GF-D8 (cell line): ENCODE results near the gene HIVEP1.

Source experiments
- DNase-seq: peaks from one replicate; lab custom pipeline; 2025; lab: John Stamatoyannopoulos, UW

Gene HIVEP1

DNA sequence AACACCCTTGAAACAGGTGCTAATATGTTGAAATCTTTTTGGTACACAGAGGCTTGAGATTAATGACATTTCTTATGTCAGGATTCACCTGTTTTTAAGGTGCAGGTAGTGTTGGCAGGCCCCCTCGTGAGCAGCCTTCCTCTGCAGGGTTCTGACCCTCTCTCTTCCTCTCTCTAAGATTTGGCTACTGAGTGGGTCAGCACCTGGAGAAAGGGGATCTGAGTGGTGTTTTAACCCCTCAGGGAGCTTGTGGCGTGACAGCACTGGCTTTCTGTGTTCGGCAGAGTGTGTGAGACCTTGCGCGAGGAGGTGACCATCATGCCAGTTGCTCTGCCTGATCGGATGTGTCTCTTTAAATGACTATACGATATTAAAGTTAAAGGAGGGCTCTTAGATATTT lies 37.1 kb downstream of the HIVEP1 start:
- no peak for DNase-seq

DNA sequence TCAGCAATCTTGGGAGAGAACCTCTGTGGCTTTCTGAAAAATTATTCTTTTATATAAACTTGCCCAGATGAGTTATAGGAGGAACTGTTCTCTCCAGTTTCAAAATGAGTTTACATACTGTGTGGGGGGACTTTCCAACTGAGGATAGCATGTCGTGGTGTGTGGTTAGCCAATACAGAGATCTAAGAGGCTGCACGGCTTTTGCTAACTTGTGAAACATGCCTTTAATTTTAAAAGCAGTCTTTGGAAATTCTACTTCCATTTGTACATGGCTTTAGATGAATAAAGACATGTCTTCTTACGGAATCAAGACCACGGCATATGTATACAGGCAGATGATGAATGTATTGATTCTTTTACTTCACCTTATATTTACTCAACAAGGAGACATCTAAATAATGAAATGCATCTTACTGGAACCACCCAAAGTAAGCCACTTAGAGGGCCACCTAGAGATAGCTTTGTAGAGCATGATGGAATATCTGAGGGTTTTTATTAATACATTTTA lies 39.8 kb downstream of the HIVEP1 start:
- DNase-seq = peak; percentile 80

DNA sequence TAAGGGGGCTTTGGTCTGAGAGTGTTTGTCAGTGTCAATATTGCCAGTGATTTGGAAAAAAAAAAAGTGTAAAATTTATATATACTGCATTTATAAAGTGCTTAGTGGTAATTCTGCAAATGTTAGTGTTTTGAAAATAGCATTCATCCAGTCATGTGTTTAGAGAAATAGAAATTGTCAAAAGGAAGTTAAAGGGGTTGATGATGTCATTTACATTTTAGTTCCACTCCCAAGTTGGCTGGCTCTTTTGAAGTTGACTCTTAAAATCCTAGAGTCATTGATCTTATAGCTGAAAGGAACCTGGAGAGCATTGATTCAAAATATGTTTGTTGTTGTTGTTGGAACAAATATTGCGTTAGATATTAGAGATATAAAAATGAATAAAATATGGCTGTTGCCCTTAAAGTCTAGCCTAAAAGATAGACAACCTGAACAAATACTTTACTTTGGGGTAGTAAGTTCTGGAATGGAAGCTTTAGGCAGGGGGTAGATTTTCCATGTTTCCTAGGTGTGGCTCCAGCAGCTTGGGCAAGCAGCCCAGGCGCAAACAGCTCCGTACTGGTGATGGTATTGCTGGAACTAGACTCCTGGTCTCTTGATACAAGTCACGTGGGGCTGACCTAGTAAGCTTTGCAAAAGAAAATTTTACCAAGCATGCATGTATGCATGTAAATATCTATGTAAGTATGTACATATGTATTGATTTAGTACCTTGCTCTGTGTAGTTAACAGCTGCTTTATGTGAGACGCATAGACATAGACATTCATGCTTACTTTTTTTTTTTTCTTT lies 46.3 kb downstream of the HIVEP1 start:
- no peak for DNase-seq

DNA sequence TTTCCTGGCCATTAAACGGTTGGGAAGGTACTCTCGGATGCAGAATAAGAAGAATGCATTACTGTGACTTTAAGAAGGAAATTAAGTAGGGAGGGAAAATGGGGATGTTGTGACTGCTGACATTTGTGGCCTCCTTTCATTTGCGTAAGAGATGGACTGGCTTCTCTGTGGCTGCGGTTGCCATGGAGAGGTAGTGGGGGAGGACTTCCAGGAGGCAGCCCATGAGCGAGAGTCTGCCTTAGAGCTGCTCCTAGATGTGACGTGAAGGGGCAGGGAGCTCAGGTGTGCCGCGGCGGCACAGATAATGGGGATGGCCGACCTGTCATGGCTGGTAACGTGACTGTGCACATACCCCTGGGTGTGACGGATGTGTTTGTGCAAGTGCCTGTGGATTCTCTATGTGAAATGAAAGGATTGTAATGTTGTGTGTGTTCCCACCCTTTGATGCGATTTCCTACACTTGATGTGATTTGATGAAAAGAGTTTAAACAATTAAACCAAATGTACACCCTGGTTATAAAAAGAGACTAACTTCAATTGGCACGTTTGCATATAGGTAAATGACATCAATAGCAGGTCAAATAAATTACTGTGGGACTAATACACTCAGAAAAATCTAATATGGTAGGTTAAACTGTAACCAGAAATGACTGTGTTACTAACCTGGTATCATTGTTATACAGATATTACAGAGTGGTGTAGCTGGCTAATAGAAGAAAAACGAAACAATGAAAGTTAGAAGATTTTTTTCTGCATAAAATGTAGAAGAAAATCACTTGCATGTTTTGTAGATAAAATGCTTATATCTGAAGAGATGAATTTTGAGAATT lies 48.9 kb downstream of the HIVEP1 start:
- DNase-seq = peak; percentile 92

- DNase-seq = no peak
Measured at GRCh38 chr6:12062605-12063004, 50.5 kb downstream of the HIVEP1 start.

DNA sequence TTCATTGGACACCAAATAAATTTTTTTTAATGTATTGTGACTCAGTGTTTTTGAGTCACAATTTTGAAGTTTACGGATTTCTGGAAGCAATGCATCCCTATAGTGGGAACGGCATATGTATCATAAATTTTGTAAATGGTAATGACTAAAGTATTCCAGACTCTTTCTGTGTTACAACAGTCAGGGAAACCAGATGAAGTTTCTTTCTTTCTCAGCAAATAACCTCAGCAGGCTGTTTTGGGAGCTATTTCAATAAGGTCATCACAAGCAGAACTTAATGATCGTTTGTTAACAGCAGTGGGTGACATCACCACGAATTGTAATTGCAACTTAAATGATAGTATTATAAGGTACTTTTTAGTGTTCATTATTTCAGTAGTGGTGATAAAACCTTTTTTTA lies 52.0 kb downstream of the HIVEP1 start:
- no peak for DNase-seq

GRCh38 chr6:12064538-12065071 lies 52.5 kb downstream of the HIVEP1 start:
- DNase-seq = no peak

GRCh38 chr6:12065321-12066140 lies 53.4 kb downstream of the HIVEP1 start:
- no peak for DNase-seq

DNA sequence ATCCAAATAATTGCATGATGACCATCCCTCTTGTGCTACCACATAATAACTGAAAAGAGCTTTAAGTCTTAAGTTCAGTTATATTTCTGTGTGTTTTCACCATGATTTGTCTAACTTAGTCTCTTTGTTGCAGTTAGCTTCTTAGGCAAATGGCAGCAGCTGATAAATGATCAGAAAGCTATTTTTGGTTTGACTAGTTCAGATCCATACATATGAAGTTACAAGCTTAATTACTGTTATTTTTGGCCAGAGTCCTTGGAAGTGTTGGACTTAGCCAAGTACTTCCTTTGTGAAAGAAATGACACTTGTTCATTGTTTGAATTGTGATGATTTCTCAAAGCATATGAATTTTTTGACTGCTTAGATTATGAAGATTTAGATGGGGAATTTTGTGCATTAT lies 54.2 kb downstream of the HIVEP1 start:
- no peak for DNase-seq

GRCh38 chr6:12068899-12069557 lies 56.9 kb downstream of the HIVEP1 start:
- peak; percentile 24 for DNase-seq

- no peak for DNase-seq
Measured at GRCh38 chr6:12069891-12070529, 57.9 kb downstream of the HIVEP1 start.

- DNase-seq = no peak
Measured at GRCh38 chr6:12071064-12071615, 59.0 kb downstream of the HIVEP1 start.

GRCh38 chr6:12075067-12075563 lies 63.0 kb downstream of the HIVEP1 start:
- no peak for DNase-seq

DNA sequence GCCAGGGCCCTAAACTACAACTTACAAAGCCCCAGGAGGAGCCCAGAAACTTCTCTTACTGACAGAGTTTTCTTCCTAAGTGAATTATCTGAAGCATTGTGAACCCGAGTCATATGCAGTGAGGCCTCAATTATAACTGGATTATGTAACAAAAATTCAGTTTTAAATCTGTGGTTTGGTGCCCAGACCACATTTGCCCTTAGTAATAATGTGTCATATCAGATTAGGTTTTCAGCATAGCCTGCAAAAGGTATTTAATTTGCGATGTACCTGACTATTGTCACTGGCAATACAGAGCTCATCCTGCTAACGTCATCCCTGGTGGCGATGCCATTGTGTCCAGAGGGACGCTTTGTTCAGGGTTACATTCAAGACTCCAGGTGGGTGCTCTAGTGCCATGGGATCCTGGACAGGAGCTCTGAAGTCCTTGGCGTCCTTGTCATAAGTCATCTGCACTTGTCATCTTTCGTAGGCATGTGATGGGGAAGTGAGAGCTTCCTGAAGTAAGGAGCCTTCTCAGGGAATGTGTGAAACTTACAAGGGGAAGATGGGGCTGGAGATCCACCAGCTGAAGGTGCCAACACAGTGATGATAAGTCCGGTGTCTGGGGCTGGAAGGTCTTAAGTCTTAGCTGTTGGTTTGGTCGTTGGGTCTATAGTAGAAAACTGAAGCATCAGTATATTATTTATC lies 65.1 kb downstream of the HIVEP1 start:
- no peak for DNase-seq

DNA sequence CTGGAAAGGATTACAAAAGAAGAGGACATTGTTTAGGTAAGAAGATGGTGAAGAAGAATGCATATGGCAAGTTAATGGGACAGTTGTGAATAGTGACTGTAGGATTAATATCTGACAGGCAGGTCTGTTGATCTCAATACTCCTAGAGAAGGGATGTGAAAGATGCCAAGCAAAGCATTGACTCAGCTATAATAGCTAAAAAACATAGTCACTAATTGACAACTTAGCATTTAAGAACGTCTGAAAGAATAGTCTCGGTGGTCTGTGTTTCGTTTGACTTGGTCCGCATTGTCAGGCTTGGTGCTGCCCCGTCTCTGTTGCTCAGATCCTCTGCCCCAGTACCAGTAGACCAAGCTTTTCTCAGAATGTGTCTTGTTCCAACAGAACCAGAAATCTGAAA lies 65.9 kb downstream of the HIVEP1 start:
- no peak for DNase-seq

DNA sequence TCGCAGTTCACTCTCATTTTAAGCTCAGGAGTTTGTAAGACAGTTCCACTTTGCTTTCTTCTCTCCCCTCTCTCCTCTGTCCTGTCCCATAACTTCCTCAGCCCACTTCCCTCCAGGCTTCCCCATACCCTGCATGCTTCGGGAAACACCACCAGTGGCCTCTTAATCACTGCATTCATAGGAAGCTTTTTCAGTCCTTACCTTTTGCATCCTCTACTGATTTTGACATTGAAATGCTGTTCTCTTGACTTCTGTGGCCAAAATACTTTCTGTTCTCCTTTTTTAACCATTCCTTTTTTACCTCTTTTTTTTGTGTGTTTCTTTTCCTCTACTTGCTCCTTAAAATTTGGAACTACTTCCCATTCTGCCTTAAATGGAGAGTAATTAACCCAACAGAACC lies 69.7 kb downstream of the HIVEP1 start:
- DNase-seq = no peak

GRCh38 chr6:12082368-12082767 lies 70.3 kb downstream of the HIVEP1 start:
- no peak for DNase-seq

- DNase-seq = no peak
Measured at GRCh38 chr6:12083302-12083701, 71.2 kb downstream of the HIVEP1 start.

- no peak for DNase-seq
Measured at GRCh38 chr6:12083763-12084162, 71.7 kb downstream of the HIVEP1 start.

- DNase-seq = no peak
Measured at GRCh38 chr6:12084681-12085080, 72.6 kb downstream of the HIVEP1 start.
